Activated CD4-positive, alpha-beta T cell treated with anti-CD3 and anti-CD28 coated beads, Interleukin-2, amount 50 U/mL, for 4 hours (primary cell): ENCODE measurements around the gene NANOG.
"Not testable (repeated sequence)": the region's sequence is repeated elsewhere in the genome, so short reads cannot be mapped to it uniquely, and the experiment has no call there.

ENCODE experiments used
- DNase-seq, 2 experiments: peaks; one replicate each; pipeline ENCODE4 v3.0.0-alpha.2; 2020

The NANOG gene

GRCh38 chr12:7806319-7806718, 17.1 kb downstream of the NANOG start:
- DNase-seq = not testable (repeated sequence)

- peak; percentile 45 to 46 for DNase-seq
Measured at GRCh38 chr12:7806863-7807487, 17.8 kb downstream of the NANOG start.

- DNase-seq = not testable (repeated sequence)
Measured at GRCh38 chr12:7825754-7826153, 36.6 kb downstream of the NANOG start.

GRCh38 chr12:7829737-7830136, 40.5 kb downstream of the NANOG start:
- not testable (repeated sequence) for DNase-seq

GRCh38 chr12:7832059-7832696, 43.0 kb downstream of the NANOG start:
- no peak for DNase-seq

GRCh38 chr12:7833201-7833600, 44.0 kb downstream of the NANOG start:
- DNase-seq = not testable (repeated sequence)

GRCh38 chr12:7833831-7834230, 44.6 kb downstream of the NANOG start:
- DNase-seq = no peak

GRCh38 chr12:7834701-7835100, 45.5 kb downstream of the NANOG start:
- DNase-seq = no peak

- no peak for DNase-seq
Measured at GRCh38 chr12:7835116-7835515, 45.9 kb downstream of the NANOG start.

- no peak for DNase-seq
Measured at GRCh38 chr12:7835766-7836165, 46.6 kb downstream of the NANOG start.

GRCh38 chr12:7837366-7837765, 48.2 kb downstream of the NANOG start:
- DNase-seq = no peak

GRCh38 chr12:7839226-7839625, 50.0 kb downstream of the NANOG start:
- not testable (repeated sequence) for DNase-seq

- DNase-seq = not testable (repeated sequence)
Measured at GRCh38 chr12:7839848-7840247, 50.6 kb downstream of the NANOG start.

GRCh38 chr12:7842444-7842843, 53.2 kb downstream of the NANOG start:
- not testable (repeated sequence) for DNase-seq

GRCh38 chr12:7843149-7843548, 53.9 kb downstream of the NANOG start:
- DNase-seq = not testable (repeated sequence)

- DNase-seq = not testable (repeated sequence)
Measured at GRCh38 chr12:7843583-7843982, 54.4 kb downstream of the NANOG start.

GRCh38 chr12:7844116-7844515, 54.9 kb downstream of the NANOG start:
- no peak for DNase-seq

- DNase-seq = not testable (repeated sequence)
Measured at GRCh38 chr12:7847226-7848097, 58.3 kb downstream of the NANOG start.

- DNase-seq = not testable (repeated sequence)
Measured at GRCh38 chr12:7848098-7848422, 58.9 kb downstream of the NANOG start.
